DND-41 (cell line): ENCODE results near the gene EIF4ENIF1.

ENCODE experiments used
- ATAC-seq: fragments of 200-7000 bp; cut with Tn5 transposase; 3 replicates; pipeline ENCODE4 v1.9.1; 2021; ENCODE audit warnings: low read depth; ENCODE audit not compliant: insufficient read depth
- DNase-seq: peaks from one replicate; pipeline ENCODE4 v3.0.0-alpha.2; 2020
- H2AFZ ChIP-seq: 2 replicates; pipeline ENCODE4 v1.6.0; 2012; ENCODE audit warnings: low read depth, low read length
- H3K27ac ChIP-seq: 2 replicates; pipeline ENCODE4 v1.5.1; 2012; ENCODE audit warnings: low read length, inconsistent platforms
- H3K27me3 ChIP-seq: fragments of 200-600 bp; sonication (generic); 2 replicates; pipeline ENCODE4 v1.6.0; 2012; ENCODE audit warnings: low read length, mild to moderate bottlenecking, inconsistent platforms; ENCODE audit not compliant: insufficient read depth, poor library complexity
- H3K36me3 ChIP-seq: 2 replicates; pipeline ENCODE4 v1.5.1; 2012; ENCODE audit warnings: low read length, inconsistent platforms; ENCODE audit not compliant: insufficient read depth
- H3K4me1 ChIP-seq: 2 replicates; pipeline ENCODE4 v1.5.1; 2012; ENCODE audit warnings: mild to moderate bottlenecking, low read length; ENCODE audit not compliant: insufficient read depth
- H3K4me2 ChIP-seq: 2 replicates; pipeline ENCODE4 v1.6.0; 2012; ENCODE audit warnings: mild to moderate bottlenecking, moderate library complexity, low read length, inconsistent platforms; ENCODE audit not compliant: insufficient read depth
- H3K4me3 ChIP-seq, 2 experiments: fragments of 200-600 bp in 1 of 2; shearing (Covaris generic) in 1 of 2; 2 replicates each; pipeline ENCODE4 v1.5.1; 2012 to 2016; ENCODE audit warnings: inconsistent platforms in 2 of 2, low read length in 2 of 2, mild to moderate bottlenecking in 2 of 2, low read depth in 1 of 2, moderate library complexity in 1 of 2
- H3K79me2 ChIP-seq: 2 replicates; pipeline ENCODE4 v1.6.0; 2012; ENCODE audit warnings: low read length, inconsistent platforms; ENCODE audit not compliant: insufficient read depth
- H3K9ac ChIP-seq: 2 replicates; pipeline ENCODE4 v1.6.0; 2012; ENCODE audit warnings: low read depth, mild to moderate bottlenecking, inconsistent platforms, low read length, moderate library complexity
- H3K9me3 ChIP-seq: 2 replicates; pipeline ENCODE4 v1.5.1; 2012; ENCODE audit warnings: low read length, moderate library complexity, mild to moderate bottlenecking, inconsistent platforms; ENCODE audit not compliant: insufficient read depth, severe bottlenecking
- H4K20me1 ChIP-seq: 2 replicates; pipeline ENCODE4 v1.6.0; 2012; ENCODE audit warnings: low read length; ENCODE audit not compliant: insufficient read depth
- CTCF ChIP-seq: IDR thresholded peaks from 2 replicates; pipeline ENCODE4 v1.5.1; 2012; ENCODE audit warnings: borderline replicate concordance, low read length, moderate library complexity, mild to moderate bottlenecking; ENCODE audit not compliant: poor library complexity, severe bottlenecking; ENCODE audit errors: extremely low read depth
- EZH2 ChIP-seq: IDR thresholded peaks from 3 replicates; pipeline ENCODE4 v1.6.1; 2012; ENCODE audit warnings: borderline replicate concordance, low read depth, mild to moderate bottlenecking, moderate library complexity, low read length, inconsistent platforms; ENCODE audit not compliant: severe bottlenecking

Gene EIF4ENIF1

GRCh38 chr22:31490496-31490925, 869 bp upstream of the EIF4ENIF1 start:
- TF ChIP-seq EZH2: no peak
- TF ChIP-seq CTCF: peak; percentile 29
- peak; percentile 72 for ATAC-seq
- Histone ChIP-seq H3K9me3 (no peaks in the 10 kb centered on the region), H3K79me2 (peaks cover 53% of the 10 kb centered on the region), H3K4me1 (peaks cover 43% of the 10 kb centered on the region), H3K27me3 (no peaks in the 10 kb centered on the region), H2AFZ (peak overlapping the region; percentile 89), H3K9ac (peak overlapping the region; percentile 87), H3K4me2 (peak overlapping the region; percentile 66), H3K4me3 (peak overlapping the region; percentile 70 to 80), H3K36me3 (peaks cover 22% of the 10 kb centered on the region), H3K27ac (peak overlapping the region; percentile 91), H4K20me1 (no peaks in the 10 kb centered on the region)
- peak; percentile 75 for DNase-seq

- H2AFZ ChIP-seq: peak overlapping the region; percentile 74
- no peak for TF ChIP-seq EZH2
- TF ChIP-seq CTCF: no peak
- H4K20me1 ChIP-seq: peaks cover under 1% of the 10 kb centered on the region; the same call in 1 of the 2 replicates
- peaks cover 39% of the 10 kb centered on the region for H3K4me1 ChIP-seq
- peak; percentile 21 for DNase-seq
- peaks cover 36% of the 10 kb centered on the region for H3K36me3 ChIP-seq
- H3K27ac ChIP-seq: peak overlapping the region; percentile 91
- H3K9me3 ChIP-seq: no peaks in the 10 kb centered on the region
- H3K9ac ChIP-seq: peak overlapping the region; percentile 87
- H3K4me2 ChIP-seq: peak overlapping the region; percentile 66
- peak; percentile 6; the same call in 2 of the 3 replicates for ATAC-seq
- H3K4me3 ChIP-seq: peak overlapping the region; percentile 70 to 80; a peak in 3 of 4 replicates
- peaks cover 65% of the 10 kb centered on the region for H3K79me2 ChIP-seq
- no peaks in the 10 kb centered on the region for H3K27me3 ChIP-seq
Observed at GRCh38 chr22:31488988-31489617, 539 bp downstream of the EIF4ENIF1 start.

GRCh38 chr22:31488346-31488883, 1.2 kb downstream of the EIF4ENIF1 start:
- Histone ChIP-seq H3K27ac (peak overlapping the region; percentile 91; the same call in 1 of the 2 replicates), H3K27me3 (no peaks in the 10 kb centered on the region), H3K79me2 (peaks cover 72% of the 10 kb centered on the region), H3K4me1 (peaks cover 44% of the 10 kb centered on the region), H3K4me3 (peak overlapping the region; percentile 70 to 80; a peak in 3 of 4 replicates), H4K20me1 (peaks cover 4% of the 10 kb centered on the region; the same call in 1 of the 2 replicates), H3K36me3 (peaks cover 43% of the 10 kb centered on the region), H2AFZ (no peak overlapping the region), H3K9me3 (no peaks in the 10 kb centered on the region), H3K9ac (peak overlapping the region; percentile 87), H3K4me2 (peak overlapping the region; percentile 66)
- no peak for DNase-seq
- ATAC-seq: no peak
- TF ChIP-seq EZH2 (no peak), CTCF (no peak)
